Prostate gland (tissue), 2 donors: ENCODE results near the gene SERPINE2. TPM values are rescaled to one million over a fixed set of nuclear protein-coding genes. Genes with fewer than 3 reads are reported as not detected.

Experiments
- DNase-seq: peaks from one replicate; pipeline ENCODE4 v3.0.0-alpha.2; 2019; ENCODE audit warnings: low spot score
- H3K27ac ChIP-seq, 2 donors: fragments of 200-600 bp; sonication (generic); 2 replicates each; pipeline ENCODE4 v1.5.1; 2017 to 2019
- H3K27me3 ChIP-seq: fragments of 200-600 bp; sonication (generic); replicated peaks from 2 replicates; pipeline ENCODE4 v1.5.1; 2019; ENCODE audit not compliant: insufficient read depth
- H3K36me3 ChIP-seq, 2 donors: fragments of 200-600 bp; sonication (generic); 1 replicate in 1 of 2; 2 replicates in 1 of 2; pipeline versions ENCODE4 v1.5.1 to v1.8.1; 2017 to 2019
- H3K4me1 ChIP-seq: fragments of 200-600 bp; sonication (generic); replicated peaks from 2 replicates; pipeline ENCODE4 v1.5.1; 2019
- H3K4me3 ChIP-seq, 2 donors: fragments of 200-600 bp; sonication (generic); 2 replicates each; pipeline ENCODE4 v1.5.1; 2017 to 2019
- H3K9me3 ChIP-seq: fragments of 200-600 bp; sonication (generic); 2 replicates; pipeline ENCODE4 v1.5.1; 2017
- CTCF ChIP-seq, 4 experiments: fragments of 200-600 bp in 2 of 4; fragments of 450-650 bp in 2 of 4; sonication (generic) in 2 of 4; IDR thresholded peaks; 1 replicate in 3 of 4; 2 replicates in 1 of 4; pipeline ENCODE4 v1.5.1; 2016 to 2019; ENCODE audit warnings: antibody characterized with exemption in 4 of 4, mild to moderate bottlenecking in 2 of 4, moderate library complexity in 2 of 4
- POLR2A ChIP-seq: fragments of 450-650 bp; IDR thresholded peaks from one replicate; pipeline ENCODE4 v1.6.1; 2016; ENCODE audit warnings: antibody characterized with exemption, mild to moderate bottlenecking
- POLR2AphosphoS5 ChIP-seq: sonication (generic); formaldehyde crosslinking; IDR thresholded peaks from one replicate; pipeline ENCODE4 v1.6.1; 2017; ENCODE audit warnings: antibody characterized with exemption
- WGBS: methylation state at CpG from one replicate; pipeline ENCODE4 v1.1.5; 2018; 5-methylcytosine and 5-hydroxymethylcytosine counted together
- intact Hi-C: fragments of 100-400 bp; cut with DNase I; formaldehyde crosslinking; loops from one replicate; pipeline ENCODE4 v1.14.2; 2022
- total RNA-seq, 2 donors: library from RNA; depleted of rRNA; stranded (reverse); fragments of >200 nt; gene quantifications; one replicate each; pipeline ENCODE4 v1.1.0, GENCODE V29; 2016

The SERPINE2 gene
- total RNA-seq, 2 donors from 2014 or later: 2.4 to 158 TPM

DNA sequence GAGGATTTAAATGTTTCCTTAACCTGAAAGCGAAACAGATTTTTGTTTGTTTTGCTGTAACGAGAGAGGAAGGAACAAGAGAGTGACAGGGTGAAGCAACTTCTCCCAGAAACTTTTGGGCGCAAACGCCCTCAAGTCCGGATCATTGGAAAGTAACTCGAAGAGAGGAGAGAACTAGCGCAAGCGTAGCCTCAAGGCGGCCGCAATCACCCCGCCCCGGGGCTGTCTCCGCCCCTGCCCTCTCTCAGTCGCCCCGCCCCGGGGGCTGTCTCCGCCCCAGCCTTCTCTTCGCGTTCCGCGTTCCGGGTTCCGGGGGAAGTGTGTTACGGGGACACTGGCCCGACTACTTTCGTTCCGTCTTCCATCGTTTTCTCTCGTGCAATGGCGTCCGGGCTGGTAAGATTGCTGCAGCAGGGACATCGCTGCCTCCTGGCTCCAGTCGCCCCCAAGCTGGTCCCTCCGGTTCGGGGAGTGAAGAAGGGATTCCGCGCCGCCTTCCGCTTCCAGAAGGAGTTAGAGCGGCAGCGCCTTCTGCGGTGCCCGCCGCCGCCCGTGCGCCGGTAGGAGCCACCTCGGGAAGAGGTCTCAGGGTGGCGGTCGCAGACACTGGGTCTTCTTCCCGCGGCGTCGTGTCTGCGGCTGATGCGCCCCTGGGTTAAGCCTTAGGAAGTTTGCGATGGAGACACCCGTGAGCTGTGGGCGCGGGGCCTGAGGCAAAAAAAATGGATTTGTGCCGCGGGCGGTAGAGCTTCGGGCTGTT is 81.8 kb downstream of the SERPINE2 start, which contains the start of gene MRPL44:
MRPL44 (plus strand) TSS at position 372 of the 760 bp plus-strand sequence; CDS start at position 382, 10 bp downstream.
- peak within 1 kb of the TSS; percentile 78 to 86 for H3K27ac ChIP-seq
- TF ChIP-seq CTCF (IDR thresholded peaks at IDR 0.05): peak in 3 of 4 experiments; percentile 11 to 34 (median 26)
- peak; percentile 72 for TF ChIP-seq POLR2A
- peak; percentile 97 for TF ChIP-seq POLR2AphosphoS5
- under 1% methylated on average over 50 of the region's 65 CpGs for WGBS
- no peaks in the 10 kb centered on the region for H3K36me3 ChIP-seq
- intact Hi-C loops: no loop called here
- no peaks in the 10 kb centered on the region for H3K27me3 ChIP-seq
- DNase-seq: peak; percentile 97
- H3K4me1 ChIP-seq: peaks cover 6% of the 10 kb centered on the region
- H3K4me3 ChIP-seq: peak within 1 kb of the TSS; percentile 91 to 92
- no peaks in the 10 kb centered on the region for H3K9me3 ChIP-seq

DNA sequence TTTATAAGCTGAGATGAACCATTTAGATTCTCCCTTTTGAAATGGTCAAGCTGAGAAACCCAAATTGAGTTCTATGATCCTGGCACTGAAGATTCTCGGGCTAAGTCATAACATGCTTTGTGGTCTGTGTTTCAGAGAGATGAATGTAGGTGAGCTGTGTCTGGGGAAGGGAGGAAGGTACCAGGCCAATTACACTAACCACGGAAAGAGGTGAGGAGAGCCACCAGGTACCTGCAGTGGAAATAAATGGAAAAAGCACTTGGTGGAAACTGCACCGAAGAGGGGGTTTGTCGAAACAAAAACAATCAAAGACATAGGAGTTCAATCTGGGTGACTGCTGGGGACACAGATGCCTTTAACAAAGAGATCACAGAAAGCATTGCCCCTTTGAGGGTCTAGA is 82.8 kb downstream of the SERPINE2 start:
- 57% methylated on average over 4 of the region's 4 CpGs for WGBS
- intact Hi-C loops: no loop called here
- Histone ChIP-seq H3K27ac (peak overlapping the region; percentile 78 to 86), H3K27me3 (no peaks in the 10 kb centered on the region), H3K36me3 (no peaks in the 10 kb centered on the region), H3K4me3 (no peak overlapping the region), H3K9me3 (no peaks in the 10 kb centered on the region), H3K4me1 (peaks cover 10% of the 10 kb centered on the region)
- TF ChIP-seq POLR2A (no peak), POLR2AphosphoS5 (peak; percentile 5)
- DNase-seq: peak; percentile 15

- TF ChIP-seq POLR2AphosphoS5 (no peak), POLR2A (no peak), CTCF (IDR thresholded peaks at IDR 0.05) (no peak)
- intact Hi-C loops: no loop called here
- 86% methylated on average over 3 of the region's 3 CpGs for WGBS
- Histone ChIP-seq H3K27me3 (no peaks in the 10 kb centered on the region), H3K27ac (no peak overlapping the region), H3K4me1 (peaks cover 4% of the 10 kb centered on the region), H3K9me3 (no peaks in the 10 kb centered on the region), H3K4me3 (no peak overlapping the region), H3K36me3 (no peaks in the 10 kb centered on the region)
- no peak for DNase-seq
Measured at GRCh38 chr2:223954401-223954800, 84.7 kb downstream of the SERPINE2 start.

- H3K4me1 ChIP-seq: peaks cover 4% of the 10 kb centered on the region
- H3K4me3 ChIP-seq: no peak overlapping the region
- WGBS: 61% methylated on average over 6 of the region's 6 CpGs
- intact Hi-C loops: no loop called here
- H3K27ac ChIP-seq: peak overlapping the region; percentile 2 to 69
- DNase-seq: no peak
- H3K27me3 ChIP-seq: no peaks in the 10 kb centered on the region
- TF ChIP-seq CTCF (IDR thresholded peaks at IDR 0.05) (no peak), POLR2AphosphoS5 (peak; percentile 18)
- no peaks in the 10 kb centered on the region for H3K9me3 ChIP-seq
- no peaks in the 10 kb centered on the region for H3K36me3 ChIP-seq
Measured at GRCh38 chr2:223952280-223952968, 86.7 kb downstream of the SERPINE2 start.

GRCh38 chr2:223950448-223951347 is 88.4 kb downstream of the SERPINE2 start:
- H3K27ac ChIP-seq: peak overlapping the region; percentile 32 to 69
- H3K36me3 ChIP-seq: no peaks in the 10 kb centered on the region
- intact Hi-C loops: no loop called here
- peaks cover 4% of the 10 kb centered on the region for H3K4me1 ChIP-seq
- H3K27me3 ChIP-seq: no peaks in the 10 kb centered on the region
- peak; percentile 29 for DNase-seq
- H3K4me3 ChIP-seq: no peak overlapping the region
- TF ChIP-seq POLR2AphosphoS5 (peak; percentile 71), CTCF (IDR thresholded peaks at IDR 0.05) (no peak), POLR2A (no peak)
- no peaks in the 10 kb centered on the region for H3K9me3 ChIP-seq
- WGBS: 42% methylated on average over 3 of the region's 3 CpGs
